GM18519 (cell line): ENCODE data around the gene CDH13.

Experiments
- ATAC-seq: cut with Tn5 transposase; IDR thresholded peaks from one replicate; pipeline ENCODE4 v1.9.1; 2021; ENCODE audit warnings: mild to moderate bottlenecking, moderate library complexity; ENCODE audit not compliant: unreplicated experiment, low FRiP score

The CDH13 gene

DNA sequence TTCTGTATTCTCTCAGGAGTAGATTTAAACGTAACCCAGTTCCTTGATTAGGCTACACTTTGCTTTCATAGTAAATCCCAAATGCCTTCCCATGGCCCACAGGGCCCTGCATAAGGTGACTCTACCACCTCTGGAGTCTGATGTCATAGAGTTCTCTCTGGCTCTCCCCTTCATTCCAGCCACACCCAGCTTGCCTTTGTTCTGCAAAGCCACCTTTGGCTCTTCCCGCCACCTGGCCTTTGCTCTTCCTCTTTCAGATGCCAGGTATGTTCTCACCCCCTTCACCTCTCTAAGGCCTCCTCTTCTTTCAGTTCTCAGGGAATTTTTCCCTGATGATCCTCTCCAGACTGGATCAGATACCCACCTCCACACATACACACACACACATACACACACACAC is 1039.7 kb downstream of the CDH13 start:
- no peak for ATAC-seq

GRCh38 chr16:83669456-83669855 is 1042.7 kb downstream of the CDH13 start:
- ATAC-seq, result no peak

GRCh38 chr16:83674931-83675535 is 1048.3 kb downstream of the CDH13 start:
- ATAC-seq, result no peak

GRCh38 chr16:83676086-83676485 is 1049.3 kb downstream of the CDH13 start:
- no peak for ATAC-seq

GRCh38 chr16:83680980-83681379 is 1054.2 kb downstream of the CDH13 start:
- ATAC-seq, result no peak

GRCh38 chr16:83681381-83681956 is 1054.7 kb downstream of the CDH13 start:
- ATAC-seq, result no peak

DNA sequence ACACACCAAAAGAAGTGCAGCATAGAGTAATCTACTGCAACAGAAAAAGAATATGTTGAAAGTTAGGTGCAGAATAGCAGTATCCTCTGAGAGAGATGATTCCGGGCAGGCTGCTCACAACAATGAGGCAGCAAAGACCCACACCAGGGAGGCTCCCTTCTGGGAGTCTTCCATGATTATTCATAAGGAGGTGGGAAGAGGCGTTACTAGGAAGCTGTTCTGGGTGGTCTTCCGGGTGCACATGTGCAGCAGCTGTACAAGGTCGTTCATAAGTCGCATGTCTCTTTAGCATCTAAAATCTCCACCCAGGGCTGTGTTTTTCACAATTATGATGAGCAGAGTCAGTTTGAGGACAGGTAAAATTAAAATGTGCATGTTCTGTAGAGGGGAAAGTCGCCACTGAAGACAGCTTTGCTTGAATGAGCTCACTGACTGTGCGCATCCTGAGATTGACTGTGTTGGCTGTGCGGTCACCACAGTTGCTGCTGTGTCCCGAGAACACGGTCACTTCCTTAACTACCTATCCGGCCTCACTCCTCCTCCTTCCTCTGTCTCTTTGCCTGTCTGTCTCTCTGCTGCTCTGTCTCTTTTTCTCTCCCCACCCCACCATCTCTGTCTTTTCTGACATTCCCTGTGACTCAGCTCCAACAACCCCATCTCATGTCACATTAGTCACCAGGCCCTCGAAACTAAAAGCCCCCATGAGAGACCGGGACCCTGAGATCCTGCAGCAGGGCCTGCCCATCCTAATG is 1055.5 kb downstream of the CDH13 start:
- no peak for ATAC-seq

DNA sequence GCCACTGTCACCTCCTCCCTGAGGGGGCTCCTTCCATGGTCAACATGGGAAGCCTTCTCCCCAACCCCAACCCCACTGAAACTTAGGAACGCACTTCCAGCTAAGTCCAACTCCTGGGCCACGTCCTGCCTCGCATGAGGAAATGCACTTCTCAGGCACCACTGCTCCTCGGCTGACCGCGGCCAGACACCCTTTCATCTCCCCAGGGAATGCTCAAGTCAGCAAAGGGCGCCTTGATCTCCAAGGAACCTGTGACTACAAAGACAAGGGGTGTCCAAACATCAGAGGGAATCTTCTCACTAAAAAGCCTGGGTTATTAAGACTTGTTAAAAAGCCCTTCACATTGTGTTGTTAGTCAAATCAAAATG is 1056.1 kb downstream of the CDH13 start:
- ATAC-seq, result no peak

DNA sequence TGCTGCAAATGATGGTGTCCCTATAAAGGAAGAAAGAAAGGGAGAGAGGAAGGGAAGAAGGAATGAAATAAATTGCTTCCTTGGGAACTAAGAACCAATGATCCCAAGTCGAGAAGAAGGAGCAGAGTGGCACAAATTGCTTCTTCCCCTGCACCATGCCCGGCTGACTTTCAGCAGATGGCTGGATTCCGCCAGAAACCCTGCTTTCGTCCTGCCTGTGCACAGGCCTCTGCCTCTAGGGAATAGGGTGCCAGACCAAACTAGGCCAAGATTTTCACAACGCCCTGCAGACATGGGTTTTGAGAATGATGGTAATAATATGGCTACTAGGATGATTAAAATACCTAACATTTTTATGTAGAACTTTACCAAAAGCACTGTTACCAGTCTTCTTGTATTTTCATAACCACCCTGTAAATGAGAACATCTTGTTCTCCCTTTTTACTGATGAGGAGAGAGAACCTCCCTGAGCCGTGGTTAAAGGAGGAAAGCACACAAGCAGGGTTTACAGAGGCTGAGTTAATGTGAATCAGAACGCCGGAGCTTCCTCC is 1058.9 kb downstream of the CDH13 start:
- no peak for ATAC-seq

DNA sequence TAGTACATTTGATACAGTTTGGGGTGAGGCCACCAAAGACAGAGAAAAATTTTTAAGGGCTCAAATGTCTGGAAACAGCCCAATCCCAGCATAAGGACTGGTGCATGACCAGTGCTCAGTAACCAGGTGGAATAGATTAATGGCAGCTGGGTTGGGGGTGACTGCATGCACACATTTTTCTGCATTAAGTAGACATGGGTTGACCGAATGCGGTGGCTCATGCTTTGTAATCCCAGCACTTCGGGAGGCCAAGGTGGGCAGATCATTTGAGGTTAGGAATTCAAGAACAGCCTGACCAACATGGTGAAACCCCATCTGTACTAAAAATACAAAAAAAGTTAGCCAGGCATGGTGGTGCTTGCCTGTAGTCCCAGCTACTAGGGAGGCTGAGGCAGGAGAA is 1060.0 kb downstream of the CDH13 start:
- no peak for ATAC-seq

- no peak for ATAC-seq
Observed at GRCh38 chr16:83689385-83689831, 1062.6 kb downstream of the CDH13 start.

DNA sequence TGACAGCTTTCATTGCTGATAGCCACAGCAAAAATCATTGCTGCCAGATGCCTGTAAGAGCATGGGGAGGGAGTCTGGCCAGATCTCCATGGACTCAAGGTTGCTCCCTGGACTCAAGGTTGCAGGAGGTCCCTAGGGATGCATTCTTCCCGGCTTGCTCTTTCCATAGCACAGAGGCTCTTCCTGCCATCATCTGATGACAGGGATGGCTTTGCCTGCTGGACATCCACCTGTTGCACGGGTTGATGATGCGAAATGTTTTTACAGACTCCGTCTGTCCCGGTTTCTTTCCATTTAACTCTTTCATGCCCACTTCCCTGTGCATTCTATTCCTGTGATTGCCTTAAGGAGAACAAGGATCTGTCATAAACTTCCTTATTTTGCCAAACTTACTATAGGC is 1065.5 kb downstream of the CDH13 start:
- no peak for ATAC-seq

DNA sequence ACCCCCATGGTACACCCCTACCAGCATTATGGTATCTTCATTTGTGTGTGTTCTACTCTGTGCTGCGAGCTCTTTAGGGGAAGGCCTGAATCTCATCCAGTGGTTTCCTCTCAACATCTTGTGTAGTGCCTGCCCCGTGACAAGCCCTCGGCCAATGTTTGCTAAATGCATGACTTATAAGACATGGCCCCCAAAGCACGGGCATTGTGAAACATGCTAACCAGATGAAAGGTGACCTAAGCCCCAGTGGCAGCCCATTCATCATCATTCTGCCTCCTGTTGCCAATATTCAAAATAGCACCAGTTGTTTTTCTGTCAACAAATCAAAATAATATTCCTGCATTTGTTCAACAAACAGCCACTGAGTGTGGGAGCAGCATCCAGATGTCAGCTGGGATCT is 1072.2 kb downstream of the CDH13 start:
- no peak for ATAC-seq

DNA sequence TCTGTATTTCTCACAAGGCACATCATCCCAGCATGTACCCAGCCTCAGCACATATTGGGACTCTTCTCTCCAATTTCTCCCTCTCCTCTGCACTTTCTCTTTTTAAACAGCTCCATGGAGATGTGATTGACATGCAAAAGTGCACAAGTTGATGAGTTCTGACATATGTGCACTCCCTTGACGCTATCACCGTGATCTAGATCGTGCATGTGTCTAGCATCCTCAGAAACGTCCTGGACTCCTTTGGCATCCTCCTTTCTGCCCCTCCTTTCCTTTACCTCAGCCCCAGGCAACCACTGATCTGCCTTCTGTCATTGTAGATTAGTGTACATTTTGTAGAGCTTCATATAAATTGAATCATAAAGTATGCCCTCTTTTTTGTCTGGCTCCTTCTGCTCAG is 1073.0 kb downstream of the CDH13 start:
- ATAC-seq, result no peak

GRCh38 chr16:83700918-83701317 is 1074.1 kb downstream of the CDH13 start:
- no peak for ATAC-seq

DNA sequence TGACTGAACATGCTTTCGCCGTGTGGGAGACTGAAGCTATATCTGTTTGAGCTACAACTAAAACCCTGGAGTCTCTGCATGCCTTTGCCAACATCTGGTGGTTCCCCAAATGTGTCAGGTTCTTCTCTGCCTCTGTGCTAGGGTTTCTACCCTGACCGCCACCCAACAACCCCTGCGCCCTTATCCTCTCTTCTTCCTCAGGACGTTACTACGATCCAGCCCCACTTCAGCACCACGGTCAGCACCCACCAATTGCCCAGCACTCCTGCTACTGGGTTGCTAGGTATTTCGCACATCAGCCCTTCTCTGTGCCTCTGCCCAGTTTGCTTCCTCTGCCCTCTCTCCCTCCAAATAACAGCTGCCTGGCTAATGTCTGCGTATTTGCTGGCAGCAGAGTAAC is 1074.7 kb downstream of the CDH13 start:
- no peak for ATAC-seq

- no peak for ATAC-seq
Observed at GRCh38 chr16:83704656-83705055, 1077.9 kb downstream of the CDH13 start.

GRCh38 chr16:83705856-83706255 is 1079.1 kb downstream of the CDH13 start:
- ATAC-seq, result no peak

DNA sequence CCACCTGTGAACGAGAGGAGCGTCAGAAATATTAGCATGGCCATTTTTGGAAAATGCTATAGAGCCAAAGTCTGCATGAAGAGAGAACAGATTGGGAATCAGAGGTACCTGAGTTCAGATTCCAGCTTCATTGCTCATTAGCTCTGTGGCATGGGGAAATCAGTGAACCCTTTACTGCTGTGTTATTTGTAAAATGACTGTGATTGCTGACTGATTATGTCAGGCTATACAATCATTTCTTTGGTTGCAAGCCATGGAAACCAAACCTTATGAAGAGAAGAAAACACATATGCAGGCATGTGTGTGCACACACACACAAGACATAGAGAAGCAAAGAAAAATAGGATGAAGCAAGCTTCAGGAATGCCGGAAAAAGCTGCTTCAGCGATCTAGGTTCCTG is 1079.6 kb downstream of the CDH13 start:
- no peak for ATAC-seq

DNA sequence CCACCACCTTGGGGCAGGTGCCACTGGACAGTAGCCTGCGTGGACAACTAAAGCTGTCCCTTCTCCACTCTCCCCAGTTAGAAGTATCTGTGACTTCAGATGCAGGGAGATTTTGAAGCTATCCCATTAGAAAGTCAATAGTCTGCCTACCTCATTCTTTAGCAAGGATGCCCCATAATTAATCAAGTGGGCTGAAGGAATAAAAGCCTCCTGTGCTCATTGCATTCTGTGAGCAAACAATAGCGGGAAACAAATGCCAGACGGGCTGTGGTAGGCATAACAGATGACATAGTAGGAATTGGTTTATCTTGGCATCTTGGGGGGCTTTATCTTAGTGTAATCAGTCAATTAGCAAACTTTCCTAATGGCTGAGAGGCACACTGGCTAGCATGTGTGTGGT is 1084.3 kb downstream of the CDH13 start:
- ATAC-seq, result no peak

GRCh38 chr16:83713597-83713996 is 1086.8 kb downstream of the CDH13 start:
- ATAC-seq, result no peak

- ATAC-seq, result no peak
Observed at GRCh38 chr16:83714286-83714685, 1087.5 kb downstream of the CDH13 start.
